Measurements from ENCODE around the gene DGKQ.

The DGKQ gene

DNA sequence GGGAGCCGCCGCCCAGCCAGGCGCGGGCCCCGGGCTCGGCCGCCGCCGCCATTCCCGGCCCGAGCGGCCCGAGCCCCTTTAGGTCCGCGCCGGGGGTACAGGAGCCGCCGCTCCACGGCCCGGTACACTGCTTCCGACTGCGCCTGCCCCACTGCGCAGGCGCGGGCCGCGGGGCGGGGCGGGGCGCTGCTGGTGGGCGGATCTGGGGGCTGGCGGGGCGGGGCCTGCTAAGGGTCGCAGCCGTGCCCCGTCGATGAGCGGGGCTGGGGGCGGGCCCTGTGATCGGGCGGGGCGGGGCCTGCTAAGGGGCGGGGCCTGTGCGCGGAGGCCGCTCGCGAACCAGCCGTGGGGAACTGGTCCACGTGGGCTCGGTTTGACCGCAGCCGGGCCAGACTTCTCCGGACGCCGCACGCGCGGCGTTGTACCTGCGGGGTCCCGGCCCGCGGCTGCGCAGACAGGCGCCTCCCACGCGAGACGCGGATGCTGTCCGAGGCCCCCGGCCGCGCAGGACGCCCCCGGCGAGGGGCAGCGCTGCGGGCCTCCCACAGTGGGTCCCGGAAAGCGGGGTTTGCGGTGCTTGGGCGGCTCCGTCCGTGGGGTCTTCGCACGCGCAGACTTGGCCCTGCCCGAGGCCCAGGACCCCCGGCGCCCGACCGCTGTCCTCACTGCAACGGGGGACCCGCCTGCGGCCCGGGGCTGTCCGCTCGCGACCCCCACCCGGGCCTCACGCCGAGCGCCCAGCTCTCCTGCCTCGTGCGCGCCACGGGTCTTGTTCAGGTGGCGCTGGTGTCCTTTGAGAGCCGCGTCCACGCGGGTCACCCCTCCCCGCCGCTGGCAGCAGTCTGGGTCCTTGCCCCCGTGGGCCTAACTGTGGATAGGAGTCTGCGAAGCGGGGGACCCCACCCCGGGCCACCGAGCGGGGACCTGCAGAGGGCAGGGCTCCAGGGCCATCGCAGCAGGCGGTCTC, at the start of gene DGKQ:
DGKQ (minus strand) TSS at position 139 of the 967 bp plus-strand sequence; CDS start at position 52, 87 bp downstream.
- H3K27me3 ChIP-seq (ENCODE audit: control insufficient read depth, insufficient read depth, low read length) = peaks cover 48% of the 10 kb centered on the region
- H3K9me3 ChIP-seq (ENCODE audit: control insufficient read depth, low read depth, low read length) = no peaks in the 10 kb centered on the region
- H3K9ac ChIP-seq (ENCODE audit: low read length) = no peak within 1 kb of the TSS
- peak within 1 kb of the TSS; percentile 64 for H3K4me3 ChIP-seq (ENCODE audit: low read length)
- no peaks in the 10 kb centered on the region for H3K36me3 ChIP-seq (ENCODE audit: control insufficient read depth, low read depth, low read length)
- H3K4me1 ChIP-seq (ENCODE audit: control insufficient read depth, low read depth, low read length) = no peaks in the 10 kb centered on the region
- H3K27ac ChIP-seq (ENCODE audit: low read length) = no peak within 1 kb of the TSS

GRCh38 chr4:1022739-1023066, 49.3 kb upstream of the DGKQ start:
- Histone ChIP-seq H3K9me3 (ENCODE audit: control insufficient read depth, low read depth, low read length) (no peaks in the 10 kb centered on the region), H3K4me1 (ENCODE audit: control insufficient read depth, low read depth, low read length) (no peaks in the 10 kb centered on the region), H3K9ac (ENCODE audit: low read length) (no peak overlapping the region), H3K27ac (ENCODE audit: low read length) (no peak overlapping the region), H3K27me3 (ENCODE audit: control insufficient read depth, insufficient read depth, low read length) (no peaks in the 10 kb centered on the region), H3K4me3 (ENCODE audit: low read length) (no peak overlapping the region), H3K36me3 (ENCODE audit: control insufficient read depth, low read depth, low read length) (peaks cover 7% of the 10 kb centered on the region)

- Histone ChIP-seq H3K27me3 (ENCODE audit: control insufficient read depth, insufficient read depth, low read length) (no peaks in the 10 kb centered on the region), H3K27ac (ENCODE audit: low read length) (no peak overlapping the region), H3K9ac (ENCODE audit: low read length) (no peak overlapping the region), H3K9me3 (ENCODE audit: control insufficient read depth, low read depth, low read length) (no peaks in the 10 kb centered on the region), H3K36me3 (ENCODE audit: control insufficient read depth, low read depth, low read length) (peaks cover 7% of the 10 kb centered on the region), H3K4me1 (ENCODE audit: control insufficient read depth, low read depth, low read length) (no peaks in the 10 kb centered on the region), H3K4me3 (ENCODE audit: low read length) (no peak overlapping the region)
Measured at GRCh38 chr4:1022051-1022738, 48.8 kb upstream of the DGKQ start.

DNA sequence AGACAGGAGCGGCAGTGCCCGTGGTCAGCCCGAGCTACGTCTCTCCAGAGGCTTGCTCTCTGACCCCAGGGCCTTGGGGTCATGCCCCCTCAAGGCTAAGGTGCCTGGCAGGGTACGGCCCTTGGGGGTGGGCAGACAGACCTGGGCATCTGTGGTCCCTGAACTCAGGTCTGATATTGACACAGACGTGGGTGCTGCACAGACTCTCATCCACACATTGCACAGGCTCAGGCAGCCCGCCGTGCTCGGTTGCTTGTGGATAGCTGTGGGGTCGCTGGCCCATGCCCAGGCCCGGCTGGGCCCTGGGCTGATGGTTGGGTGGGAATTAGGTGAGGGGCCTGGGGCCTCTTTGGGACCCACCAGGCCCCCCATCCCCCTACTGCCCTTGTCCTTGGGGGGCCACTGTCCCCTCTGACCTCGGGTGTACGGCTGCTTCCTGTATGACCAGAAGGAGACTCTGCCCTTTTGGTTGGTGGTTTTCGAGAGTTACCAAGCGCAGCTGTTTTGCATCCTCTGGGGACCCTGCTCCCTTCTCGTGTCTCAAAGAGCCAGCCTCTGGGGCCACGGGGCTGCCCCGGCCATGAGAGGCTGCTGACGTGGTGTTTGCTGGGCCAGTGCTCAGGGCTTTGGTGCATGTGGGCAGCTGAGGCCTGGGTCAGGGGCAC, 48.1 kb upstream of the DGKQ start:
- Histone ChIP-seq H3K27ac (ENCODE audit: low read length) (no peak overlapping the region), H3K9ac (ENCODE audit: low read length) (no peak overlapping the region), H3K4me3 (ENCODE audit: low read length) (no peak overlapping the region)

DNA sequence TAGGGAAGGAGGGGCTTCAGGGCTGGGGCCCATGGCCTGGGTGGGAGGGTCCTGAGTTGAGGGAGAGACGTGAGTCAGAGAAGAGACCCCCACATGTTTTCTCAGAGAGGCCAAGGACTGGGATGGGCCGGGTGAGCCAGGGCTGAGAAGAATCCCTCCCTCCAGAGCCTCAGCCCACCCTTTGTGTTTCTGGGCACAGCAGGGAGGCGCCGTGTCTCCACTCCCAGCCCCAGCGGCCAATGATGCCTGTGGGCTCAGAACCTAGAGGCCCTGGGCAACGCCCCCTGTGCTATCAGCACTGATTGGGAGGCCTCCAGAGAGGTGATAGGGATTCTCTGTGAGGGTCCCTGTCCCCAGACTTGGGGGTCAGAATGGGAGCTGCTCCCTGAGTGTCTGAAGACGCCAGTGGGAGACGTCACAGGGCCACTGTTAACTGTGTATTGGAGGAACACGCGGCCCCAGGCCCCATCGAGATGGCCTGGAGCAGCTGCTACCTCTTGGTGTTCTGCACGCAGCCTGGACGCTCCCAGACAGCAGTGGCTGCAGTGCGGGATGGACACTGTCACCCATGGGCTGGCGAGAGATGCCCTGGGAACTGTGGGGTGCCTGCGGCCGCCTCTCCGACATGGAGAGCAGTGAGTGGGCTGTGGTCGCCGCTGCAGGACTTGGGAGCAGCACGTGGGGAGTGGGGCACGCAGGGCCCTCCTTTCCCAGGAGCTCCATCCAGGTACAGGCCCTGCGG, 46.5 kb upstream of the DGKQ start:
- Histone ChIP-seq H3K9me3 (ENCODE audit: control insufficient read depth, low read depth, low read length) (no peaks in the 10 kb centered on the region), H3K4me1 (ENCODE audit: control insufficient read depth, low read depth, low read length) (no peaks in the 10 kb centered on the region), H3K36me3 (ENCODE audit: control insufficient read depth, low read depth, low read length) (no peaks in the 10 kb centered on the region), H3K27ac (ENCODE audit: low read length) (no peak overlapping the region), H3K9ac (ENCODE audit: low read length) (no peak overlapping the region), H3K4me3 (ENCODE audit: low read length) (no peak overlapping the region), H3K27me3 (ENCODE audit: control insufficient read depth, insufficient read depth, low read length) (no peaks in the 10 kb centered on the region)

More for the DNA sequence above, 48.1 kb upstream of the DGKQ start:
- no peaks in the 10 kb centered on the region for H3K9me3 ChIP-seq (ENCODE audit: control insufficient read depth, low read depth, low read length)
- H3K36me3 ChIP-seq (ENCODE audit: control insufficient read depth, low read depth, low read length) = peaks cover 7% of the 10 kb centered on the region
- H3K4me1 ChIP-seq (ENCODE audit: control insufficient read depth, low read depth, low read length) = no peaks in the 10 kb centered on the region
- H3K27me3 ChIP-seq (ENCODE audit: control insufficient read depth, insufficient read depth, low read length) = no peaks in the 10 kb centered on the region

DNA sequence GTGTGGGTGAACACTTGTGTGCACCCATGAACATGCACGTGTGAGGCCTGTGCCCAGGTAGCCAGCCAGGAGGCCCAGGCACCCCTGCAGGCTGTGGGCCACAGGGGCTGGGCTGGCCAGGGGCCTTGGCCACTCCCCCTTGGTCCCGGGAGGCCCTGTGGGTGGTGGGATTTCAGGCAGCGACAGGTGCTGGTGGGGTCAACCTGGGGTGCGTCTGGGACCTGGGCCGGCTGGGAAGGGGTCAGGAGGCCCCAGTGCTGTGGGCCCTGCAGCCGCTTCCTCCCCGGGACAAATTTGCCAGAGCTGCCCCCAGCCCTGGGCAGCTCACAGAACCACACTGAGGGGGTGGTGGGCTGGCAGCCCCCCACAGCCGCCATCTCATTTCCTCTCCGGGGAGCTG, 46.0 kb upstream of the DGKQ start:
- Histone ChIP-seq H3K36me3 (ENCODE audit: control insufficient read depth, low read depth, low read length) (no peaks in the 10 kb centered on the region), H3K9ac (ENCODE audit: low read length) (no peak overlapping the region), H3K9me3 (ENCODE audit: control insufficient read depth, low read depth, low read length) (no peaks in the 10 kb centered on the region), H3K4me1 (ENCODE audit: control insufficient read depth, low read depth, low read length) (no peaks in the 10 kb centered on the region), H3K27ac (ENCODE audit: low read length) (no peak overlapping the region), H3K4me3 (ENCODE audit: low read length) (no peak overlapping the region), H3K27me3 (ENCODE audit: control insufficient read depth, insufficient read depth, low read length) (no peaks in the 10 kb centered on the region)

DNA sequence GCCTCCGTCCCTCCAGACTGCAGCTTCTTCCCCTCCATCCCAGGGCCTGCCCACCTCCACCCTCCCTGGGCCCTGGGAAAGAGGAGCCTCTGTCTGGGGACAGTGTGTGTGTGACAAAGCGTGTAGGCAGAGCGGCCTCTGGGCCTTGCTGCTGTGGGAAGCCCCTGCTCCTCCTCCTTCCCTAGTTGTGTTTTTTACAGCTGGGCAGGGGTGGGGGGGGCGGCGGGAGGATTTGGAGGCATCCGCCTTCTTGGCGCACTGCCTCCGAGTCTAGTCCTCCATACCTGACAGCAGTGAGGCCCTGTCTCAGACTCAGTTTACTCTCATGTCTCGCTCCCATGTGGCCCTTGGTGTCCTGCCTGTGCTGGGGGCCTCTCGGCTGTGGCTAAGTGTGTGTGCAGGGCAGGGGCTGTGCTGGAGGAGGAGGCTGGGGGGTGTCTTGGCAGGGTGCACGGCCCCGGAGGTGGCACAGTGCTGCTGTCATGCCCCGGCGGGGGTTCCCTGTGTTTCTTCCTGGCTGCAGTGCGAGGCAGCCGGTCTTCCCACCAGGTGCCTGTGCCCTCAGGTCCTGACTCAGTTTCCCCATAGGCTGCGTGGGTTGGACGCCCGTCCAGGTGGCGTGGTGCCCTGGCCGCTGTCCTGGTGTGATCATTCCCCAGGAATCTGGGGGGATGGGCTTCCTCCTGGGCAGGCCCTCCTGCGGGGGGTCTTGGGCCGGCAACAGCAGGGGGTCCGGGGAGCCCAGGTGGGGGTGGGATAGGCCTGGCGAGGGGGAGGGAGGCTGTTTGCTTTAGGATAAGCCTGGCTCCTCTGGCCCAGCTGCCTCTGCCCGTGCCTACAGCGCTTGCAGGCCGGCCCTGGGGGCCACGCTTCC, 45.0 kb upstream of the DGKQ start:
- H3K4me3 ChIP-seq (ENCODE audit: low read length) = no peak overlapping the region
- H3K9ac ChIP-seq (ENCODE audit: low read length) = no peak overlapping the region
- H3K9me3 ChIP-seq (ENCODE audit: control insufficient read depth, low read depth, low read length) = no peaks in the 10 kb centered on the region
- no peak overlapping the region for H3K27ac ChIP-seq (ENCODE audit: low read length)
- no peaks in the 10 kb centered on the region for H3K4me1 ChIP-seq (ENCODE audit: control insufficient read depth, low read depth, low read length)
- H3K27me3 ChIP-seq (ENCODE audit: control insufficient read depth, insufficient read depth, low read length) = no peaks in the 10 kb centered on the region
- no peaks in the 10 kb centered on the region for H3K36me3 ChIP-seq (ENCODE audit: control insufficient read depth, low read depth, low read length)

DNA sequence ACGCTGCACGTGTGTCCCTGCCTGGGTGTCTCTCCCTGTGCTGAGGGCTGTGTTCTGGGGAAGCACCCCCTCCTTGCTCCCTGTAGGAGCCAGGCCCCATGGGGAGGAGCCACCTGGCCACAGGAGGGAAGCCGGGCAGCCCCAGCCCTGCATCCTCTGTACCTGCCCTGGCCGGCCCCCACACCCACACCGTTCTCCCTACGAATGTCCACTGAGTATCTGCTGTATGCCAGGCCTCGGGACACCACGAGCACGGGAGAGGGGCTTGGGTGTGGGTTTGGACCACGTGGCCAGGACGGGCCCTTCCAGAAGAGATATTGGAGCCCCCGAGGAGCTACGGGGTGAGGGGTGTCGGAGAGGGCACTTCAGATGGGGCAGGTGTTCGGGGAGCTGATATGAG, 44.3 kb upstream of the DGKQ start:
- H3K27me3 ChIP-seq (ENCODE audit: control insufficient read depth, insufficient read depth, low read length) = peaks cover 4% of the 10 kb centered on the region
- H3K4me1 ChIP-seq (ENCODE audit: control insufficient read depth, low read depth, low read length) = no peaks in the 10 kb centered on the region
- H3K27ac ChIP-seq (ENCODE audit: low read length) = no peak overlapping the region
- no peak overlapping the region for H3K9ac ChIP-seq (ENCODE audit: low read length)
- no peaks in the 10 kb centered on the region for H3K9me3 ChIP-seq (ENCODE audit: control insufficient read depth, low read depth, low read length)
- no peak overlapping the region for H3K4me3 ChIP-seq (ENCODE audit: low read length)
- H3K36me3 ChIP-seq (ENCODE audit: control insufficient read depth, low read depth, low read length) = no peaks in the 10 kb centered on the region

- Histone ChIP-seq H3K4me1 (ENCODE audit: control insufficient read depth, low read depth, low read length) (no peaks in the 10 kb centered on the region), H3K9me3 (ENCODE audit: control insufficient read depth, low read depth, low read length) (no peaks in the 10 kb centered on the region), H3K9ac (ENCODE audit: low read length) (no peak overlapping the region), H3K4me3 (ENCODE audit: low read length) (no peak overlapping the region), H3K27me3 (ENCODE audit: control insufficient read depth, insufficient read depth, low read length) (peaks cover 9% of the 10 kb centered on the region), H3K36me3 (ENCODE audit: control insufficient read depth, low read depth, low read length) (no peaks in the 10 kb centered on the region), H3K27ac (ENCODE audit: low read length) (no peak overlapping the region)
Measured at GRCh38 chr4:1017211-1017610, 43.8 kb upstream of the DGKQ start.

GRCh38 chr4:1015746-1016145, 42.4 kb upstream of the DGKQ start:
- Histone ChIP-seq H3K36me3 (ENCODE audit: control insufficient read depth, low read depth, low read length) (no peaks in the 10 kb centered on the region), H3K27ac (ENCODE audit: low read length) (no peak overlapping the region), H3K4me3 (ENCODE audit: low read length) (no peak overlapping the region), H3K9ac (ENCODE audit: low read length) (no peak overlapping the region), H3K27me3 (ENCODE audit: control insufficient read depth, insufficient read depth, low read length) (peaks cover 14% of the 10 kb centered on the region), H3K9me3 (ENCODE audit: control insufficient read depth, low read depth, low read length) (no peaks in the 10 kb centered on the region), H3K4me1 (ENCODE audit: control insufficient read depth, low read depth, low read length) (no peaks in the 10 kb centered on the region)
